HG03565 (cell line): Measurements from ENCODE around the gene CTDSPL2.
A peak's percentile ranks its signal among the peaks of the same experiment; 100 is the strongest.
"Not testable (repeated sequence)": the region's sequence is repeated elsewhere in the genome, so short reads cannot be mapped to it uniquely, and the experiment has no call there.

Experiments used
- ATAC-seq: cut with Tn5 transposase; IDR thresholded peaks from one replicate; pipeline ENCODE4 v1.9.1; 2021; ENCODE audit warnings: mild to moderate bottlenecking, moderate library complexity; ENCODE audit not compliant: unreplicated experiment

The CTDSPL2 gene

DNA sequence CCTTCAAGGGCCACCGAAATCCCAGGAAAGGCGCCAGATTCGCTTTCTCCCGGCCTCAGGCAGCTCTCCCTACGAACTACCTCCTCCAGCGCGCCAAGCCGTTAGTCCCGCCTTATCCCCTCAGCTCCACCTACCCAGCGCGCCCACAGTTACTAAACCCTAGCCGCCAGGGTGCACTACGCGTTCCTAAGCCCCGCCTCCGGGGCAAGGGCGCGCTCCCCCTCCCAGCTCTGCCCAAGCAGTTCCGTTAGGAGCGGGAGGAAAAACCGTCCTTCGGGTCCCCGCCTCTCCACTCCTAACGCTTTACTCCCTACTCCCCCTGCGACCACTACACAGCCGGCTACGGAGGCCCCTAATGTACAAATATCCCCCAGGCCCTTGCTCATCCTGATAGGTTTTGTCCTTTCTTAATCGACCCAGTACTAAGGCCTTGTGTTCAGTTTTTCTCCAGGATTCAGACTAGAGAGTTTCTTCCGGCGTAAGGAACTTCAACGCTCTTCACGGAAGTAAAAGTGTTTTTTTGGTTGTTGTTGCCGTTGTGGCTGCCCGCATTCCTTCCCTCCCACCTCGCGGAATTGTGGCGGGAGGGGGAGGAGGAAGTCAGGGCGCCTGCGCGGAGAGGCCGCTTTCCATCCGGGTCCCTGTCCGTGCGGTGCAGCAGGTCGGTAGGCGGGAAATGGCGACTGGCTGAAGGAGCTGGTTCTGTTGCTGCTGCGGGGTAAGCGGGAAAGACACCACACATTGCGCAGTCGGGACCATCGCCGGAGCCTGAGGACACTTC is at the start of gene CTDSPL2:
Gene CTDSPL2, plus strand, starts transcription at position 655 of the 781 bp plus-strand sequence. CDS start 31,386 bp downstream, outside the sequence.
- ATAC-seq = peak; percentile 81

DNA sequence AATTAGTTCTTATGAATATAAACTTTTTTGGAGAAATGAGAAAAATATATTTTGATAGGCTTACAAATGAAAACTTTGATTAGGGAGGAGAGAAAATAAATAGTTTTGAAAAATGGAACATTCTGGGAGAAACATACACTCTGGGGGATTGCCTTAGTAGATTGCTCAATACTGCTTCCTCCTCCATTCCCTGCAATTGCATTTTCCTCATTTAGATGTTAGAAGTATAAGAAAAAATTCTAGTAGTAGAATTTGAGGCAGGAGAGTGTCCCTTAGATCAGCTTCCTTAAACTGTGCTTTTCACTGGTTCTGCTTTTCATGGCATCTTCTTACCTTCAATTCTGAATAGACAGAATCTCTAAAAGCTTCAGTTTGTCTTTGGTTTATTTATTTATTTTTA is 46.2 kb upstream of the CTDSPL2 start:
- no peak for ATAC-seq

DNA sequence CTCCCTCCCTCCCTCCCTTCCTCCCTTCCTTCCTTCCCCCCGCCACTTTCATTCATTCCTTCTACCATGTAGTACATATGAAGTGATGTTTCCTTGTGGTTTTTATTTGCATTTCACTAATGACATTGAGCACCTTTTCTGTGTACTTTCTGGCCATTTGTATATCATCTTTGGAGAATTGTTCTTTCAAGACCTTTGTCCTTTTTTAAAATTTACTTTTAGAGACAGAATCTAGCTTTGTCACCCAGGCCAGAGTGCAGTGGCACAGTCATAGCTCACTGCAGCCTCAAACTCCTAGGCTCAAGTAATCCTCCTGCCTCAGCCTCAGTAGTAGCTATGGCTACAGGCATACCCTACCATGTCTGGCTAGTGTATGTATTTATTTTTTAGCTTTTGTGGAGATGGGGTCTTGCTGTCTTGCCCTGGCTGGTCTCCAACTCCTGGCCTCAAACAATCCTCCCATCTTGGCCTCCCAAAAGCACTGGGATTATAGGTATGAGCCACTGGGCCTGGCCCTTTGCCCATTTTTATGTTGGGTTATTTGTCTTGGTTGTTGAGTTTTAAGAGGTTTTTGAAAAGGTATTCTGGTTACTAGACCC is 42.0 kb upstream of the CTDSPL2 start:
- no peak for ATAC-seq

DNA sequence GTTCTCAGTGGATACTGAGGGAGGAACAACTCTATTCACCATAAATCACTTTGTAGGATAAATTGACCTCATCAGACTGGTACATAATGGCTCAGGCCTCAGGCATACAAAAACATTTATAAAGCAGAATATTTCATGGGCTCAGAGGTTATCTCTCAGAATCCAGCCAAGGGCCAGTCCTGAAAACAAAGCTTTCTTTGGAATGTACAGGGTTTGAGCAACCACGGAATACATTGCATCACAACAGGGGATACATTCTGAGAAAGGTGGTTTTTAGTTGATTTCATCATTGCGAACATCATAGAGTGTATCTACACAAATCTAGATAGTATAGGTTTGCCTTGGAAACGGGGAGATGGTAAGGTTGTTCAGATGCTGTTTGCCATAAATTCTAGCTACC is 33.4 kb upstream of the CTDSPL2 start:
- no peak for ATAC-seq

DNA sequence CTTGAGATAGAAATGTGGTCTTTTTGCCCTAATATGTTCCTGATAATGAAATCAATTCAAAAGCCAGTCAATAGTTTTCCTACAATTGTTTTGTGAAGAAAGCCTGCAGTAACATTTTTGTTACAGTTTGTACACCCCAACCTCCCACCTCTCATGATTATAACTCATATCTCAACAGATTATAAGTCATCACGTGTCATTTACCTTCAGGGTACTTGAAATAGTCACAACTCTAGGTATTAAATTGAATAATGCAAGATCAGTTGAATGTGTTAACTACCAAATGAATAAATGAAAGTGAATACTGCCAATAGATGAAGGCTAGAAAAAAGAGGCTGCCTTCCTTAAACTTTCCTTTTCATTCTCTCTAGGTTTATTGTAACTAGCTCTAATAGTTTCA is 32.9 kb upstream of the CTDSPL2 start:
- no peak for ATAC-seq

DNA sequence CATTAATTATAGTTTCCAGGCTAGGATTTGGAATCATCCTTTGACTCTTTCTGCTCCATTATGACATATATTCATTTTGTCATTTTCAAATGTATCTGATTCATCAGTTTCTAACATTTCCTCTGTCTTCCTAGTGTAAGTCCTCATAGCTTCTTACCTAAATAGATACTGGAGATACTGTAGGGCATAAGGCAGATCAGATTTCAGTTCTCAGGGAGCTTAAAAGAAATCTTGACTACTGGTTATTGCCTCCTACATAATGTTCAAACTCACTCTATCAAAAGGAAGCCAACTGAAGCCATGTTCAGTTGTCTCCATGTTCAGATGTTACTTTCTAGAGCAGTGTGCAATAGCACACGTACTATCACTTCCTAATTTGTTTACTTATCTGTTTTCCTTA is 29.6 kb upstream of the CTDSPL2 start:
- no peak for ATAC-seq

DNA sequence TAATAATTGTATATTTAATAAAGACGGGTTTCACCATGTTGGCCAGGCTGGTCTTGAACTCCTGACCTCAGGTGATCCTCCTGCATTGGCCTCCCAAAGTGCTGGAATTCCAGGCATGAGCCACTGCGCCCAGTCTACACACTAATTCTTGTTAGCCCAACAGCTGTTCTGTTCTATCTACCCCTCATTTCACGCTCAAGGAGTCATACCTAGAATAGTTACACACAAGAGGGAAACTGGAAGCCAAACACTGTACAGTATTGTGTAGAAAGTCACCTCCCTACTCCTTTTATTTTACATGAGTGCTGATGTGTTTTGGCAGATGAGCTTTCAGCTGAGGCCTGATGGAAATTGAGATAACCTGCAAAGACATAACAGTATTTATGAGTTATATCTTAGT is 13.4 kb upstream of the CTDSPL2 start:
- ATAC-seq = no peak

DNA sequence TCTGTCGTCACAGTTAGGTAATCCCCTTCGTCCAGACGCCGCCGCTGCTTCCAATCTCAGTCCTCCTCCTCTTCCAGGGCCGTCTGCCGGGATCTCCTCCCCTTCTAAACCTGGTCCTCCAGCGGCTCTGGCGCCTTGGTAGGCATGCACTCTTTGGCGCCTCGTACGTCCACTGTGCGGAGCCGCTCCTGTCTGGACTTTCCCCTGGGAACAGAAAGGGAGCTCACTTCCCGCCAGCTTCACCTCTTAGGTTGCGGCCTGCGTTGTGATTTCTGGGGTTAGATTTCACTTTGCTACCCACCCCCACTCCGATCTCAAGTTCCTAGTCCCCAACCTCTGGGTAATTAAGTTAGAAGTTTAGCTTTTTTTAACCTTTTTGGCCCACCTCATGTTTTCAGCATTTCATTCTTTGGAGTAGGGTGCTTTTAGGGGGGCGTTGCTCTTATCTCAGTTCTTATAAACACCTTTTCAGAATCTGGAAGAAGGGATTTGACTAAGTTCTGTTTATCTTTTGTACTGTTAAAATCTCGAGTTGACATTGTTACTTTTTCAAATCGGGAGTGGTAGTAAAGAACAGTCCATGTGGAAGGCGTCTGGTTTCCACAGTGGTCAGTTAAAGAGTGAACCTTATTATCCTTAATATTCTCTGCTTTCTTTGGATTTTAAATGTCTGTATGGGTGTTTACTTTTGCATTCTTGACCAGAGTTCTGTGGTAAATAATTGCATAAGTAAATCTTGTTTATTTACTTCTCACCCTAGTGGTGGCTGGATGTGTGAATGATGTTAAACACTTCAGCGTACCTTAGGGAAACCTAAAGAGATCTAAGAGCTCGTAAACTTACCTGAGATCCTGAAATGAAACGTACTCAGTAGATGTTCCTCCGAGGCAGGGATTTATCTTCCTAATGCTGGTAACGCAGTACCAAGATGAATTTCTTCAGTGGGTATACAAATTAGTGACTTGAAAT is 611 bp downstream of the CTDSPL2 start:
- ATAC-seq = peak; percentile 6

DNA sequence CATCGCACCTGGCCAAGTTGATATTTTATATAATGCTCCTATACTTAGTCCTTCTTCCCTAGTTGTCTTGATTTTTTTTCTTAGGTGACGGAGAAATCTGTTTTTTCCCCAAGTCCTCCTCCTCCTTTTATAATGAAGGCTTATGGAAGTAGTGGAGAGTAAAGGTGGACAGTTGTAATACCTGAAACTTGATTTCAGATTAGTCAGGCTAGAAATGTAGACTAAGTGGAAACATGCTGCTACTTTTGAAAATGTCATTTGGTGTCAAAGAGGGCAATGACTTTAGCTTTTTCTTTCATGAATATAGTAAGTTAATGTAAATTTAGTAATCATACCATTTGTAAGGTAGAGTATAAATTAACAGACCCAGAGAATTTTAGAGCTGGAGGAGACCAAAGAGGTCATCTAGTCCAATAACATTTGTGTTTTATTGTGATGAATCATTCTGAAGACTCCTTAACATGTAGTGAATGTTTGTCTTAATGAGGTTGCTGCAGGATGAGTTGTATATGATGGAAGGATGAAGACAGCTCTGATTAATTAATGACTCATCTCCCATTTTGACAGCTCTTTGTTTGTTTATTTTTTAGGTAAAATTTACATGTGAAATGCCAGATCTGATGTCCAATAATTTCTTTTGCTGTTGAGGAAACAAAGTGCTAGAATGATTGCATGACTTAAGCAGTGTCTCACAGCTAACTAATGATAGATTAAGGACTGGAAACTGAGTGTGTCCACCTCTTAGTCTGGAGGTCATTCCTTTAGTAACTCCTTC is 8.7 kb downstream of the CTDSPL2 start:
- no peak for ATAC-seq

DNA sequence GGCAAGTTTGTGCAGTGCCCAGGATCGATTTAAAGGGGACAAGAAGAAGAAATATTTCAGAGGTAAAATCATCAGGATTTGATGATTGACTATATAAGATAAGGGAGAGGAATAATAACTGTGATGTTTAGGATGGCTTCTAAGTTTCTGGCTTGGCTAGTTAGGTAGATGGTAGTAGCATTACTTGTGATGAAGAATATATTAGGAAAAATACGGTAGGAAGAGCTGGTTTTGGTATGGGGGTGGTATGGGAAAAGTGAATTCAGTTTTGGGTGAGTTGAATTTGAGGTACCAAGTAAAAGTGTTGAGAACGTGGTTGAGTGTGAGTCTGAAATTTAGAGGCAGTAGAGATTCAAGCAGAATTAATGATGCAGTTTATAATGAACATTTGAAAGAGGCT is 11.0 kb downstream of the CTDSPL2 start:
- no peak for ATAC-seq

DNA sequence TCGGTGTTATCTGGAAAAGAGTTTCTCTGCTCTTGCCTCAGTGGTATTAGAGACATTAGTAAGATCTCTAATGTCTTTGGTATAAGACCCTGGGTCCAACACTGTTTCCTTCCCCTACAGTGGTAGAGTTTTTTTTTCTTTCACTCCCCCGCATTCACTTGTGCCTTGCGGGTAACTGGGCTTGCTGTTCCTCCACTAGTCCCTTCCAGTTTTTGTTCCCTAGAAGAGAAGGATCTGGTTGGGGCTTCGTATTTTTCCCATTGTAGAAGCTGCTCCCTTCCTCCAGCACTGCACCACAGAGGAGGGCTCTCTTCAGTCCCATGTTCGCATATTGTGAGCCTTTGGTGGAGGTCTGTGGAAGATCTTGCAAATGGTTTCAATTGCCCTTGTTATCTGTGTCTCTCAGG is 13.7 kb downstream of the CTDSPL2 start:
- no peak for ATAC-seq

DNA sequence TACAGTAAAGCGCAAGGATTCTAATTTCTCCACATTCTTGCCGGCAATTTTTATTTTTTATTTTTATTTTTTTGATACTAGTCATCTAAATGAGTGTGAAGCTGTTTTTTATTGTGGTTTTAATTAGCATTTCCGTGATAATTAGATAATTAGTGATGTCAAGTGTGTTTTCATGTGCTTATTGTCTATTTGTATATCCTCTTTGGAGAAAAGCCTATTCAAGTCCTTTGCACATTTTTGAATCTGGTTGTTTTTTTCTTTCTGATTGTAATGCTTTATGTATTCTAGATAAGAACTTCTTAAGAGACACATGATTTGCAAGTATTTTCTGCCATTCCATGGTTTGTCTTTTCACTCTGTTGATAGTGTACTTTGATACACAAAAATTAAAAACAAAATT is 16.1 kb downstream of the CTDSPL2 start:
- ATAC-seq = no peak

DNA sequence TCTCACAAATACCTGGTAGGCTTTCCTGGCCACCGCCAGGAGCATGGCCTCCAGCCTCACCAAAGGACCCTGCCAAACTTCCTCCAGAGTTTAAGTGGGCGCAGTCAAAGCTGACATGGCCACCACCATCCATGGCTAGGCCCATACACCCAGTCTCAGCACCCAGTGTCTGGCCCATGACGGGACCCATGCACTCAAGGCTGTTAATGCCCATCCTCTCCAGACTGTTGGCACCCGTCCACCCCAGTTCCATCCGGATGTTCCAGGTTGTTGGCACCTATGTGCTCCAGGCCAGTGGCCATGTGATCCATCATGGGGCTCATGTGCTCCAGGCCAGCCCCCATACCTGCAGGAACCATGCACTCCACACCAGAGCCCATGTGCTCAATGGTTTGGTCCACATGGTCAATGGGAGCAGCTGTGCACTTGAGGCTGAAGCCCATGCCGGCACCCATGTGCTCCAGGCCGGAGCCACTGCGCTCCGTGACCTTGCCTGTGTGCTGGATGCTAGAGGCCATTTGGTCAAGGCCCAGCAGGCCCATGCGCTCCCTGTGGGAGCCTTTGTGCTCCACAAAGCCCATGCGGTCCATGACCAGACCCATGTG is 20.4 kb downstream of the CTDSPL2 start:
- ATAC-seq = no peak

DNA sequence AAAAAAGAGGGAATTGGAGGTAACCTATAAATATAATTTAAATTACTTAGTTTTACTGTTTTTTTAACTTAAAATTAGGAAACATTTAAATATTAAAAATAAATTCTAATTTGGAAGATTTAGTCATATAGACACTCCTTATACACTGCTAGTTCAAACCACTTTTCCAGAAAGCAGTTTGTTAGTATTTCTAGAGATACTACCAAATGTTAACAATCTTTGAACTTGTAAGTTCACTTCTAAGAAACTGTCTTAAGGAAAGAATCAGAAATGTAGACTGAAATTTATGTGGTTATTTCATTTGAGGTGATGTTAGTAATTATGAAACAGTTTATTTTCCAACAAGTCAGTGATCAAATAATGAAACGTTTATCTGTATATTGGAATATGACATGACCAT is 22.7 kb downstream of the CTDSPL2 start:
- ATAC-seq = no peak

DNA sequence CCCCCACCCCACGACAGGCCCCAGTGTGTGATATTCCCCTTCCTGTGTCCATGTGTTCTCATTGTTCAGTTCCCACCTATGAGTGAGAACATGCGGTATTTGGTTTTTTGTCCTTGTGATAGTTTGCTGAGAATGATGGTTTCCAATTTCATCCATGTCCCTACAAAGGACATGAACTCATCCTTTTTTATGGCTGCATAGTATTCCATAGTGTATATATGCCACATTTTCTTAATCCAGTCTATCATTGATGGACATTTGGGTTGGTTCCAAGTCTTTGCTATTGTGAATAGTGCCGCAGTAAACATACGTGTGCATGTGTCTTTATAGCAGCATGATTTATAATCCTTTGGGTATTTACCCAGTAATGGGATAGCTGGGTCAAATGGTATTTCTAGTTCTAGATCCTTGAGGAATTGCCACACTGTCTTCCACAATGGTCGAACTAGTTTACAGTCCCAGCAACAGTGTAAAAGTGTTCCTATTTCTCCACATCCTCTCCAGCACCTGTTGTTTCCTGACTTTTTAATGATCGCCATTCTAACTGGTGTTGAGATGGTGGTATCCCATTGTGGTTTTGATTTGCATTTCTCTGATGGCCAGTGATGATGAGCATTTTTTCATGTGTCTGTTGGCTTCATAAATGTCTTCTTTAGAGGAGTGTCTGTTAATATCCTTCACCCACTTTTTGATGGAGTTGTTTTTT is 26.3 kb downstream of the CTDSPL2 start:
- ATAC-seq = not testable (repeated sequence)

DNA sequence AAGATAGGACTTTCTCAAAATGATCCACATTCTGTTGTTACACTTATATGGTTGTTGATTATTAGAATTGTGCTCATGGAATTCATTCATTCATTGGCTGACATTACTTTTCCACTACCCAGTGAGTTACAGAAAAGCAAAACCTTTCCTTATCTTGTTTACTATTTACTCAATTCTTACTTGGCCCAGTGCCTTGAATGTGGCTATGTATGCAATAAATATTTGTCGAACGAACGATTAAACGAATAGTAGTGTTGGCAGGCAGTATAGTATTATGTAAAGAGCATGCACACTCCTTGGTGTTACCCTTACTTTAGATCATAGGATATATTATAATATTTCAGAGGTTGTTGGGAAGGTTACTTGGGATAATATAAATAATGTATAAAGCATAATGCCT is 31.0 kb downstream of the CTDSPL2 start:
- no peak for ATAC-seq

DNA sequence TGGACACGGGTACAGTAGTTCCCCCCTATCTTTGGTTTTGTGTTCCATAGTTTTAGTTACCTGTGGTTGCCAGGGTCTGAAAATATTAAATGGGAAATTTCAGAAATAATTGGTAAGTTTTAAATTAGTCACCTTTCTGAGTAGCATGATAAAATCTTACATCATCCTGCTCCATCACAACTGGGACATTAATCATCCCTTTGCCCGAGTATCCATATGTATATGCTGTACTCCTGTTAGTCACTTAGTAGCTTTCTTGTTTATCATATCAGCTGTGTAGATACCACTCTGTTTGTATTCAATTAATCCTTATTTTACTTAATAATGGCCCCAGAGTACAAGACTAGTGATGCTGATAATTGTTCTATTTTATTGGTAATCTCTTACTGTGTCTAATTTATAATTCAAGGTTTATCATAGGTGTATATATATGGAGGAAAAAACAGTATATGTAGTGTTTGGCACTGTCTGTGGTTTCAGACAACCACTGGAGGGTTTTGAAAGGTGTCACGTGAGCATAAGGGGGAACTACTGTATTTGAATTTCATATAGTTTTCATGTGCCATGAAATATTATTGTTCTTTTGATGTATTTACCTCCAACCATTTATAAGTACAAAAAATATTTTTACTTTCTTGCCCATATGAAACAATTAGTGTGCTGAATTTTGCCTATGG is 41.4 kb downstream of the CTDSPL2 start:
- no peak for ATAC-seq

DNA sequence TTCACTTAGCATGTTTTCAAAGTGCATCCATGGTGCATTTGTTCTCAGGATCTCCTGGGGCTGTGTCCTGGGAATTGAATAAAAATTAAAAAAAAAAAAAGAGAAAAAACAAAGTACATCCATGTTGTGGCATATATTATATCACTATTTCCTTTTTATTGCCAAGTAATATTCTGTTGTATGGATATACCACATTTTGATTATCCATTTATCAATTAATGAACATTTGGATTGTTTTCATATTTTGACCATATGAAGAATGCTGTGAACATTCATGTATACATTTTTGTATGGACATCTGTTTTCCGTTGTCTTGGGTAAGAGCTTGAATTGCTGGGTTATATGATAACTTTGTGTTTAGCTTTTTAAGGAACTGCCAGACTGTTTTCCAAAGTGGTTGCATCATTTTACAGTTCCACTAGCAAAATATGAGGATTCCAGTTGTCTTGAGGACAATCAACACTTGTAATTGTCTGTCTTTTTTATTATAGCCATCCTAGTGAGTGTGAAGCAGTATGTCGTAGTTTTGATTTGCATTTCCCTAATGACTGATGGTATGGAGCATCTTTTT is 44.5 kb downstream of the CTDSPL2 start:
- no peak for ATAC-seq

DNA sequence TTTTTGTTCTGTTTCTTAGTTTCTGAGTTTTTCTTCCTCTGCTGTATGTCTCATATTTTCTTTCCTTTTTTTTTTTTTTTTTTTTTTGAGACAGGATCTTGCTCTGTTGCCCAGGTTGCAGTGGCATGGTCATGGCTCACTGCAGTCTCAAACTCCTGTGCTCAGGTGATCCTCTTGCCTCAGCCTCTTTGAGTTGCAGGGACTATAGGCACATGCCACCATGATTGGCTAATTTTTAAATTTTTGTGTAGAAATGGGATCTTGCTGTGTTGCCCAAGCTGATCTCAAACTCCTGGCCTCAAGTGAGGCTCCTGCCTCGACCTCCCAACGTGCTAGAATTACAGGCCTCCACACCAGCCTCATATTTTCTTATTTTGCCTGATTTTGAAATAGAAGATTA is 51.9 kb downstream of the CTDSPL2 start:
- no peak for ATAC-seq
